ENCODE measurements around the gene ATF4. TPM values are rescaled to one million over a fixed set of nuclear protein-coding genes. Genes with fewer than 3 reads are reported as not detected.
A peak's percentile ranks its signal among the peaks of the same experiment; 100 is the strongest.

The ATF4 gene
- total and polyA plus RNA-seq, 12 donors, result 207 to 1,513 (median 346) TPM

GRCh38 chr22:39500101-39500500, 20.3 kb upstream of the ATF4 start:
- peaks cover 0 to 13% of the 10 kb centered on the region in 2 donors for H3K36me3 ChIP-seq (replicated peaks in 1 of 2)

GRCh38 chr22:39501644-39502108, 18.7 kb upstream of the ATF4 start:
- peak overlapping the region in 2 of 4 donors; percentile 41 to 90 for H3K4me3 ChIP-seq
- TF ChIP-seq POLR2A (IDR thresholded peaks at IDR 0.05) (no peak), CTCF (IDR thresholded peaks at IDR 0.05) (no peak)
- peaks cover 24 to 25% of the 10 kb centered on the region in 2 donors for H3K4me1 ChIP-seq (replicated peaks in 1 of 2)
- no peak for DNase-seq
- H3K9me3 ChIP-seq (replicated peaks in 1 of 3), result no peaks in the 10 kb centered on the region
- H3K36me3 ChIP-seq (replicated peaks in 1 of 2), result peaks cover 0 to 29% of the 10 kb centered on the region in 2 donors
- WGBS, 4 donors, result 32 to 42% (median 34%) methylated on average over 9 to 13 of the region's 13 CpGs
- H3K27me3 ChIP-seq, result no peaks in the 10 kb centered on the region
- peak overlapping the region in 4 of 5 donors; percentile 59 to 95 (median 92) for H3K27ac ChIP-seq
- intact Hi-C loops (cut with DNase I), result loop anchor here in 1 of 2 donors (2.0 kb wide), 1 partner anchor 17 kb away; no protein-coding TSS in a partner anchor

More at GRCh38 chr22:39500101-39500500, 20.3 kb upstream of the ATF4 start:
- H3K27me3 ChIP-seq, result no peaks in the 10 kb centered on the region
- DNase-seq, result no peak
- 76 to 84% (median 81%) methylated on average over 6 of the region's 6 CpGs for WGBS, 4 donors
- no peak overlapping the region for H3K4me3 ChIP-seq
- H3K9me3 ChIP-seq (replicated peaks in 1 of 3), result no peaks in the 10 kb centered on the region
- peaks cover 24 to 30% of the 10 kb centered on the region in 2 donors for H3K4me1 ChIP-seq (replicated peaks in 1 of 2)
- TF ChIP-seq POLR2A (IDR thresholded peaks at IDR 0.05) (no peak), CTCF (IDR thresholded peaks at IDR 0.05) (no peak)
- intact Hi-C loops (cut with DNase I), result no loop called here
- H3K27ac ChIP-seq, result peak overlapping the region in 1 of 5 donors; percentile 93

DNA sequence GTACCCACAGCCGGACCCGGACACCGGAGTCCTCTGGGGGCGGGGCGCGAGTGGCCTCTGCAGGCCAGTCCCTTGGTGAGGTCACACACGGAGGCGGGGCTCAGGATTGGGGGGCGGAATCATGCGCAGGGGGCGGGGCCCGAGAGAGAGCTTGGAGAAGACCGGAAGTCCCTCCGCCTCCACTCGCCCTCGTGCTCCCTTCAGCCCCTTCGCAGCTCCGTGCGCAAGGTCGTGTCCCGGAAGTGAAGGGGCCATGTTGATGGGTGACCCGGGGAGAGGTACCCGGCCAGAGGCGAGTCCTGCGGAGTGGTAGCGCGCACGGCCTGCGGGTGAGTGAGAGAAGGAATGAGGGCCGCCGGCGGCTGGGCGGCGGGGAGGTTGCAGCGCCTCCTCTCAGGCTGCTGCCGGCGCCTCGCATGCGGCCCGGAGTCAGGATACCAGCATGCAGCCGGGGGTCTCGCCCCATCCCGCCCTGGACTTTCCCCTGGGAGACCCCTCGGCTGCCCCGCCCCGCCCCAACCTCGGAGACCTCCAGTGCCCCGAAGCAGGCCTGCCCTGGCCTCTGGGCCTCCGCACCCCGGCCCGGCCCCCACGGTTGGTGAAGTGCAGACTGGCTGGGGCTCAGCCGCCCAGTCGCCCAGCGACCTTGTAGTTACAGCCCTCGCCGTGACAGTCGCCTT, 18.1 kb upstream of the ATF4 start, which contains the start of gene MIEF1:
MIEF1 (plus strand) TSS at position 182 of the 680 bp plus-strand sequence. CDS start 9,005 bp downstream, outside the sequence.
- peaks cover 24% of the 10 kb centered on the region in 2 donors for H3K4me1 ChIP-seq (replicated peaks in 1 of 2)
- peaks cover 0 to 35% of the 10 kb centered on the region in 2 donors for H3K36me3 ChIP-seq (replicated peaks in 1 of 2)
- no peaks in the 10 kb centered on the region for H3K9me3 ChIP-seq (replicated peaks in 1 of 3)
- H3K27me3 ChIP-seq, result no peaks in the 10 kb centered on the region
- H3K4me3 ChIP-seq, result peak within 1 kb of the TSS in 3 of 4 donors; percentile 36 to 90 (median 41)
- peak within 1 kb of the TSS in 4 of 5 donors; percentile 59 to 95 (median 92) for H3K27ac ChIP-seq
- WGBS, 4 donors, result 0 to 3% (median 0%) methylated on average over 1 to 58 of the region's 58 CpGs
- TF ChIP-seq POLR2A (IDR thresholded peaks at IDR 0.05), result peak in 1 of 2 donors; percentile 46
- TF ChIP-seq CTCF (IDR thresholded peaks at IDR 0.05), result no peak
- peak; percentile 98 to 99 (median 99) for DNase-seq
- intact Hi-C loops (cut with DNase I), result loop anchor here in 1 of 2 donors (2.0 kb wide), 1 partner anchor 17 kb away; no protein-coding TSS in a partner anchor

DNA sequence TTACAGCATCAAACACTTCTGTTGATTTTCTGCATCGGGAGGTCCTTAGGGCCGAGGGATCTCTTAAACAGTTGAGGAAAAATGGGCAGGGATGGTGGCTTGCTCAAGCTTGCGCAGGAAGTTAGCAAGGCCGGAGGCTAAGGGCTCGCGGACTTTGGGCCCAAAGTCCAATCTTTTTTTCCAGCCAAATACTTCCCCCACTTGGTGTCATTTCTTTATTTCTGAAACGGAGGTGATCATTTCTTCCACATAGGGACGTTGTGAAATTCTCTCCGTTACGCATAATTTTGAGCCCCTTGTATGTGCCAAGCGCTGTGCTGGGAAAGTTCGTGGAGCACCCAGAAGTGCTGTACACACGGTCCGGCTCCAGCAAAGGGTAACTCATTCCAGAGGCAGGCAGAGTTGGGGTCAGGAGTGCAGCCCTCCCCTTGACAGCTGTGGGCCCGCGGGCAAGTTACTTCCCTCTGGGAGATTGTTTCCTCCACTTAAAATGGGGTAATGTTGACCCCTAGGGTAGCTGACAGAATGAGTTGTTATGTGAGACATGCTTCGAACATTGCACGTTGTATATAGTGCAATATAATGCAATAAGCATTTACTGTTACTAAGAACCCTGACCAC, 17.5 kb upstream of the ATF4 start:
- peaks cover 24% of the 10 kb centered on the region in 2 donors for H3K4me1 ChIP-seq (replicated peaks in 1 of 2)
- TF ChIP-seq POLR2A (IDR thresholded peaks at IDR 0.05) (no peak), CTCF (IDR thresholded peaks at IDR 0.05) (no peak)
- intact Hi-C loops (cut with DNase I), result loop anchor here in 1 of 2 donors (2.0 kb wide), 1 partner anchor 16 kb away; no protein-coding TSS in a partner anchor
- H3K4me3 ChIP-seq, result peak overlapping the region in 3 of 4 donors; percentile 36 to 90 (median 41)
- WGBS, 4 donors, result 2 to 6% (median 4%) methylated on average over 18 of the region's 18 CpGs
- no peaks in the 10 kb centered on the region for H3K27me3 ChIP-seq
- peaks cover 0 to 35% of the 10 kb centered on the region in 2 donors for H3K36me3 ChIP-seq (replicated peaks in 1 of 2)
- peak in 1 of 7 donors; percentile 12 for DNase-seq
- peak overlapping the region in 4 of 5 donors; percentile 49 to 95 (median 92) for H3K27ac ChIP-seq
- no peaks in the 10 kb centered on the region for H3K9me3 ChIP-seq (replicated peaks in 1 of 3)
